Skin of body (tissue), 3 donors: ENCODE measurements around the gene ARG2. TPM values are rescaled to one million over a fixed set of nuclear protein-coding genes. Genes with fewer than 3 reads are reported as not detected.
A peak's percentile ranks its signal among the peaks of the same experiment; 100 is the strongest.

Source experiments
- DNase-seq: peaks from one replicate; lab custom pipeline; 2025; lab: John Stamatoyannopoulos, UW
- small RNA-seq: library from RNA; depleted of rRNA; stranded (forward); fragments of <200 nt; gene quantifications from one replicate; pipeline ENCODE3, GENCODE V24; 2014; ENCODE audit warnings: low replicate concordance
- total RNA-seq: library from RNA; depleted of rRNA; stranded (reverse); fragments of >200 nt; gene quantifications from one replicate; pipeline ENCODE4 v1.2.3, GENCODE V29; 2014

ARG2 gene
- total RNA-seq, 1 donor from 2014 or later: 2.9 TPM

GRCh38 chr14:67680121-67680602 is 60.4 kb downstream of the ARG2 start:
- DNase-seq: no peak

GRCh38 chr14:67680941-67681340 is 61.2 kb downstream of the ARG2 start:
- no peak for DNase-seq

- no peak for DNase-seq
Observed at GRCh38 chr14:67683842-67684241, 64.1 kb downstream of the ARG2 start.

GRCh38 chr14:67690011-67690410 is 70.3 kb downstream of the ARG2 start:
- DNase-seq: no peak

- peak; percentile 60 for DNase-seq
Observed at GRCh38 chr14:67694791-67695393, 75.2 kb downstream of the ARG2 start.

- DNase-seq: peak; percentile 83
Observed at GRCh38 chr14:67695394-67695949, 75.8 kb downstream of the ARG2 start, which contains the start of gene RDH11. RDH11 (minus strand) TSS chr14:67695764; CDS start chr14:67695703, 61 bp downstream.

GRCh38 chr14:67697006-67697405 is 77.3 kb downstream of the ARG2 start:
- no peak for DNase-seq

- no peak for DNase-seq
Observed at GRCh38 chr14:67698179-67698578, 78.5 kb downstream of the ARG2 start.

Small RNA genes within 50 kb of the gene (small RNA-seq; reads per million reads assigned to genes)
- gene AL132640.3 (not detected), gene RF00019 (not detected), gene RNA5SP386 (not detected)

Other genes starting within 250 kb of the ARG2 start
- gene PLEK2, start 207.8 kb upstream of the ARG2 start, total RNA-seq: 14.0 TPM
- 0.49 TPM for gene TMEM229B, start 131.2 kb upstream of the ARG2 start, total RNA-seq
- 8.7 TPM for gene PLEKHH1, start 86.6 kb upstream of the ARG2 start, total RNA-seq
- 21.3 TPM for gene PIGH, start 19.7 kb upstream of the ARG2 start, total RNA-seq
- 34.0 TPM for gene VTI1B, start 54.7 kb downstream of the ARG2 start, total RNA-seq
- gene RDH11, start 75.8 kb downstream of the ARG2 start, total RNA-seq: 55.8 TPM
- gene RDH12, start 82.0 kb downstream of the ARG2 start, total RNA-seq: 21.7 TPM
- gene ZFYVE26, start 196.7 kb downstream of the ARG2 start, total RNA-seq: 27.6 TPM
- 35.1 TPM for gene RAD51B, start 199.9 kb downstream of the ARG2 start, total RNA-seq